Stomach (tissue), 4 donors: ENCODE results near the gene FGF6.

ENCODE experiments used
- CTCF ChIP-seq, 7 experiments: fragments of 450-650 bp in 4 of 7; fragments of 200-600 bp in 3 of 7; sonication (generic) in 3 of 7; IDR thresholded peaks; one replicate each; pipeline ENCODE4 v1.5.1; 2016 to 2019; ENCODE audit warnings: antibody characterized with exemption in 7 of 7, control low read depth in 2 of 7, mild to moderate bottlenecking in 1 of 7
- POLR2A ChIP-seq, 4 donors: fragments of 450-650 bp; IDR thresholded peaks; one replicate each; pipeline ENCODE4 v1.6.1; 2016; ENCODE audit warnings: antibody characterized with exemption in 4 of 4, control low read depth in 2 of 4, mild to moderate bottlenecking in 1 of 4, moderate library complexity in 1 of 4
- POLR2AphosphoS5 ChIP-seq, 3 donors: sonication (generic); formaldehyde crosslinking; IDR thresholded peaks; one replicate each; pipeline ENCODE4 v1.6.1; 2016; ENCODE audit warnings: antibody characterized with exemption in 3 of 3

DNA sequence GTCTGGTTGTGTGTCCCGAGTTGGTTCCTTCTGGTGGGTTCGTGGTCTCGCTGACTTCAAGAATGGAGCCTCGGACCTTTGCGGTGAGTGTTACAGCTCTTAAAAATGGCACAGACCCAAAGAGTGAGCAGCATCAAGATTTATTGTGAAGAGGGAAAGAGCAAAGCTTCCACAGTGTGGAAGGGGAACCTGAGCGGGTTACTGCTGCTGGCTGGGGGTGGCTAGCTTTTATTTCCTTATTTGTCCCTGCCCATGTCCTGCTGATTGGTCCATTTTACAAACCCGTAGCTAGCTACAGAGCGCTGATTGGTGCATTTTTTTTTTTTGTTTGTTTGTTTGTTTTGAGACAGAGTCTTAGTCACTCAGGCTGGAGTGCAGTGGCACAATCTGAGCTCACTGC, 29.3 kb downstream of the FGF6 start:
- no peak for TF ChIP-seq POLR2A (IDR thresholded peaks at IDR 0.05)
- TF ChIP-seq CTCF (IDR thresholded peaks at IDR 0.05) = no peak
- no peak for TF ChIP-seq POLR2AphosphoS5 (IDR thresholded peaks at IDR 0.05)
